GM12892 (cell line): ENCODE measurements around the gene TRPV3.
"Not testable (repeated sequence)": the region's sequence is repeated elsewhere in the genome, so short reads cannot be mapped to it uniquely, and the experiment has no call there.

Experiments
- DNase-seq: peaks from one replicate; pipeline ENCODE4 v3.0.0; 2011; ENCODE audit not compliant: insufficient read length
- FAIRE-seq: peaks from 2 replicates; lab custom pipeline; 2011; peaks lifted over from hg19 to GRCh38; lab: Jason Lieb, UNC
- POLR2A ChIP-seq: IDR thresholded peaks from 2 replicates; pipeline ENCODE4 v1.6.1; 2011; ENCODE audit warnings: low read depth, low read length, control low read depth
- POLR2AphosphoS5 ChIP-seq: IDR thresholded peaks from 2 replicates; pipeline ENCODE4 v1.6.1; 2011; ENCODE audit warnings: low read depth, low read length, control low read depth
- TAF1 ChIP-seq: IDR thresholded peaks from 2 replicates; pipeline ENCODE4 v1.6.1; 2011; ENCODE audit warnings: low read depth, mild to moderate bottlenecking, control low read depth, low read length, borderline replicate concordance

Gene TRPV3

GRCh38 chr17:3528403-3528851 lies 29.2 kb downstream of the TRPV3 start:
- FAIRE-seq (no peak), DNase-seq (no peak)
- no peak for TF ChIP-seq POLR2AphosphoS5
- no peak for TF ChIP-seq POLR2A
- no peak for TF ChIP-seq TAF1

DNA sequence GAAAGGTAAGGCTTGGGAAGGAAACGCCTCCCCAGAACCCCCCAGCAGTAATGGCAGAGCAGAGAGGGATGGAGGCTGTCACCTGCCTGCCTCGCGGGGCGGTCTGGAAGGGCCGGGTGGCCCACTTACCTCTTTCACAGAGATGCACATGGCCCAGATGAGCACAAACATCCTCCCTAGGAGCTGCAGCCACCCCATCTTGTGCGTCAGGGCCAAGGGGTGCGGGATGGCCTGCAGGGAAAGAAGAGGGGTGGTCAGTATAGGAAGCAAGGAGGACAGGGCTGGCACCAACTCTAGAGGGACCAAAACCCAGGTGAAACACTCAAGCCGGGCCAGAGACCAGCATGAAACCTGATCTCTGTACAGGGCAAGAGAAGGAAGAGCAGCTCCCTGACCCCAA lies 29.7 kb downstream of the TRPV3 start:
- no peak for FAIRE-seq
- no peak for TF ChIP-seq POLR2AphosphoS5
- TF ChIP-seq POLR2A = no peak
- TF ChIP-seq TAF1 = no peak
- no peak for DNase-seq

GRCh38 chr17:3527468-3527867 lies 30.1 kb downstream of the TRPV3 start:
- no peak for TF ChIP-seq POLR2AphosphoS5
- no peak for TF ChIP-seq POLR2A
- no peak for TF ChIP-seq TAF1
- FAIRE-seq (no peak), DNase-seq (no peak)

DNA sequence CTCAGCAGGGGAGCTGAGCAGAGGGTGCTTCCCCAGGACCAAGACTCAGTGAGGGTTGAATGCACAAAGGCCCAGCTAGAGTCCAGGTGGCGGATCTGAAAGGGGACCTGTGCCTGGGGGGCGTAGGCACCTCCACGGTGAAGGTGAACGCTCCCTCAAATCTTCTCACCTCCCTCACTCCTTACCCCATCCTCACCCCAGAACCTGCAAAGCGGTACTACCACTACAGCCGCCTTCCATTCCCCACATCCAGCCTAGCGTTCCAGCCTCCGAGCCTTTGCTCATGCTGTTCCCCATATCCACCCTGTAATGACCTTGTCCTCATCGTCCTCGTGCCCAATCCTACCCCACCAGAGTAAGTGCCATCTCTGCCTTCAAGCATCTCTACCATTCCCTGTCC lies 30.6 kb downstream of the TRPV3 start:
- TF ChIP-seq POLR2A = no peak
- no peak for TF ChIP-seq TAF1
- no peak for TF ChIP-seq POLR2AphosphoS5
- DNase-seq (no peak), FAIRE-seq (no peak)

DNA sequence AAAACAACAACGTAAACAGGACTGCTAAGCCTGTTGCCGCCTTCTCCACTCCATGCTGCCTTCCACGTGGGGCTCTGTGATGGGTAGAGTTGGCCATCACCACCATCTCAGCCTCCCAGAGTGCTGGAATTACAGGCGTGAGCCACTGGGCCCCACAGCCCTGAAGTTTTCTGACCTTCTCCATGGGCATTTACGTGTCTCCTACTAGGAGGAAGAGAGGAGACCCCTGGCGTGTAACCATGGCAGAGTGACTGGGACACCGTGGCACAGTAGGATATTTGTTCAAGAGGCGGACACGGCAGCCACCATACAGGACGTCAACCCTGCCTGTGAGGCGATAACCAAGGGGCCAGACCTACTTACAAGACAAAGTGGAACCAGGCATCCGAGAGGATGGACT lies 31.1 kb downstream of the TRPV3 start:
- FAIRE-seq (no peak), DNase-seq (no peak)
- no peak for TF ChIP-seq POLR2AphosphoS5
- no peak for TF ChIP-seq POLR2A
- TF ChIP-seq TAF1 = no peak

DNA sequence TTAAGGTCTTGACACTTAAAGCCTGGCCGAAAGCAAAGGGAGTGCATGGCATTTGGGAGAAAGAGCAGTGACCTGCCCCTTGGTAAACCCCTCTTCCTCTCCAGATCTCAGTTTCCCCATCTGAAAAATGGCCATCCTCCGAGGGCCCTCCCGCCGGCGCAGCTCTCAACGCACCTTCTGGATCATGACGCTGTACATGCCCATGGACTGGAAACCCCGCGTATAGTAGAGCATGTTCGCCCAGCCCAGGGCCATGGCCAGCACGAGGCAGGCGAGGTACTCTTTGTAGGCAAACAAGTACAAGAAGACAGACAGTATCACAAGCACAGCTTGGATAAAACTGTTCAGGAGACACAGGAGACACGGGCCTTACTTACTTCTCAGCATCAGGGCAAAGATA lies 33.6 kb downstream of the TRPV3 start:
- no peak for DNase-seq
- TF ChIP-seq TAF1 = no peak
- TF ChIP-seq POLR2A = no peak
- TF ChIP-seq POLR2AphosphoS5 = no peak
- FAIRE-seq = no peak

- DNase-seq, FAIRE-seq: not testable (repeated sequence)
Observed at GRCh38 chr17:3519472-3519871, 38.1 kb downstream of the TRPV3 start.

DNA sequence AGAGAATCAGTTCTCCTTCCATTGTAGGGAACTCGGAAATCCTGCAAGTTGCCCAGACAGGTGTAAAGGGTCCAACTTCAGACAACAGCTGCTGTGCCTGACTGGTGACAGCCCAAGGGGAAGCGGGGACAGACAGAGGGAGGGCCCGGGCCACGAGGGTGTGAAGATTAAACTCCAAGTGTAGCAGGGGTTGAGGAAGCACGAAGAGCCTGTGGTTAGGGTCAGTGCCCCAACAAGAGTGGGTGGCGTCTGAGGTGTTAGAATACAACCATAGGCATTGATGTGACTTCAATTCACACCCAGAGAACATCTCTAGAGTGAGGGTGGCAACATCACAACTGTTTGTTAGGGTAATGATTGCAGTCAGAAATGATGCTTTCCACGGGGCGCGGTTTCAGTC lies 42.7 kb downstream of the TRPV3 start:
- FAIRE-seq (no peak), DNase-seq (no peak)
- no peak for TF ChIP-seq TAF1
- TF ChIP-seq POLR2AphosphoS5 = no peak
- no peak for TF ChIP-seq POLR2A

GRCh38 chr17:3514167-3514566 lies 43.4 kb downstream of the TRPV3 start:
- DNase-seq, FAIRE-seq: not testable (repeated sequence)

DNA sequence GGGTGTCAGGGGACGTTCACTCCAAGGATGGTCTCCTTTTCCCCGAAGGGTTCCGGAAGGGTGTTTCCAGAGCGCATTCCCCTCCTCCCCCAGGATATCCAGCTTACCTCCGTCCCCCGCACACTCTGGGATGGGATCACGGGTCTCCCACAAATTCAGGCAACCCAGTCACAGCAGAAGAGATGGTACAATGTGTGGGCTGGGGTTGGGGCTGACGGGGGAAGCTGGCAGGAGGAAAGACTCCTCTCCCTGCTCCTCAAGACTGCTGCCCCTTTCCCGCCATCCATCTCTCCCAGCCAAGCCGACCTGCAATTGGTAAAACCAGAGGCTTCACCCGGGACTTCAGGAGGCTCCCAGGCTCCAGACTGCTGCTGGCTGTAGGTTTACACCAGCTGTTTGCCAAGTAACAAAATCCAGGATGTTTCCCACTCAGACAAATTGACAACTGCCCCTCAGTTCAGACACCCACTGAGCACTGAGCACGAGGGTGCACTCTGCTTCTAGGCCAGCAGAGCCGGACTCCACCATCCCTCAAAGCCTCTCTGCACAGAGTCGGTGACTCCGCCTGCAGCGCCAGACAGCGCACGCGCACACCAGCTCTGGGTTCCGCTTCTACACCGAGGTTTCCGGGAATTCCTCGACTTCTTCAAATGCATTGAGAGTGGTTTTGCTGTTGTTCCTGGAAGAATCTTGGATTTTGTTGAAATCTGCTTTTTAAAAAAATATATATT lies 44.1 kb downstream of the TRPV3 start:
- FAIRE-seq = no peak
- no peak for DNase-seq
- TF ChIP-seq TAF1 (no peak), POLR2AphosphoS5 (no peak), POLR2A (no peak)

- TF ChIP-seq TAF1 (no peak), POLR2A (no peak), POLR2AphosphoS5 (no peak)
- FAIRE-seq (no peak), DNase-seq (no peak)
Observed at GRCh38 chr17:3512505-3513171, 45.0 kb downstream of the TRPV3 start.

DNA sequence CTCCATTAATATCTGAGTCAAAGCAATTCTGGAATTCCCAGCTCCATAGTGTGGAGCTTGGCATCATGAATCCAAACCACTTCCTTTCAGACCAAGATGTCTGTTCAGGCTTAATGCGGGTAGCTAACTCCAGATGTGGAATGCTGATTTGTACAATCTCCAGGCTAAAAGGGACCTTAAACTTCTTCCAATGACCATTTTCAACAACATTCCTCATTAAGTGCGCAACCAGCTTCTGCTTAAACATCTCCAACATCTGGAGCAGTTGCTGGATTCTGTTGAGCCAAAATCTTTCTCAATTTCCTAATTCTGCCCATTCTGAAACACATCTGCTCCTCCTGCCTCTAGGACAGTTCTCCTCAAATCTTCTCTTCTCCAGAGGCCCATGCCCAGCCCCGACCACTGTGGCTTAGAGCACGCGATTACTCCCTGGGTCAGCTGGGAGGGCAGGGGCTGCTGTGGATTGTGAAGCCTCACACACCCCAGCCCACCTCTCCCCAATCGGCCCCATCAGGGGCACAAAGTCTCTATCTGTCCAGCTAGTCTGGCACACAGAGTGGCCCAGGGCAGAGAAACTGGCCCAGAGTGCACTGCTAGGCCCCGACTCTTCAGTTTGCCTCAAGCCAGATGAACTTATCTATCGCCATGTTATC lies 45.6 kb downstream of the TRPV3 start:
- FAIRE-seq (no peak), DNase-seq (no peak)
- TF ChIP-seq POLR2AphosphoS5 = no peak
- TF ChIP-seq TAF1 = no peak
- TF ChIP-seq POLR2A = no peak
